HCEC 1CT (cell line): Measurements from ENCODE around the gene ZNF74.
"Not testable (repeated sequence)": the region's sequence is repeated elsewhere in the genome, so short reads cannot be mapped to it uniquely, and the experiment has no call there.

ENCODE experiments used
- DNase-seq: peaks from one replicate; pipeline ENCODE4 v3.0.0-alpha.2; 2017

ZNF74 gene

GRCh38 chr22:20393705-20394476 is at the start of gene ZNF74:
Gene ZNF74, plus strand, starts transcription at chr22:20394151. Its CDS starts 478 bp downstream, at chr22:20394629.
- DNase-seq: peak; percentile 96

DNA sequence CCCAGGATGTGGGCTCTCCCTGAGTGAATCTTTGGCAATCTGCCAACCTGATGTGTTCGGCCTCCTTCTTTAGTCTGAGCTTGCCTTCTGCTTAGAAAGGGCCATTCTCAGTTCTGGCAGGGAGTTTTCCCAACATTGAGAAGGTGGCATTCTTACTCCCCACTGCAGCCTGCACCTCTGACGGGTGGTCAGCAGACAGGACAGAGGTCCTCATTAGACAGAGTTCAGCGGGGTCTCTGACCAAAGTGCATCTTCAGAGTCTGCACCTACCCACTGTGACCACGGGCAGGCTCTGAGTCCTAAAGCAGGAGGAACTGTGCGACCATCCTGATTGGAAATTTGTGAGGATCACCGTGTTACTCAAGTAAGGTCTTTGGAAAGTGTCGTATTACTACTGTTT is 47.4 kb upstream of the ZNF74 start:
- DNase-seq: not testable (repeated sequence)

DNA sequence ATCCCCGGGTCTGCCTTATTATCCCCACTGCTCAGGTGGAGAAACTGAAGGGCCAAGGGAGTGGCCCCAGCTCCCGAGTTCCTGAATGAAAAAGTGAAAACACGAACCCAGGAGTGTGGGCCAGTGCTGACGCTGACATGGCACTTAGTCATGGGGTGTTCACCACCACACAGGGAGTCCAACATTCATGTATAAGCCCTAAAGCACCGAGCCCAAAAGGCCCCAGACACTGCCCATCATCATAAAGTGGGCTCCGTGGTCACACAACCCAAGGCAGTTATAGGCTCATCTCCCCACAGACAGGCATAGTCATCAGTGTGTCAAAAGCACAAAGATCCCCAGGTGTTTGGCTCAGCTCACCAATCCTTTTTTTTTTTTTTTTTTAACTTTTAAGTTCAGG is 41.4 kb upstream of the ZNF74 start:
- peak; percentile 7 for DNase-seq

DNA sequence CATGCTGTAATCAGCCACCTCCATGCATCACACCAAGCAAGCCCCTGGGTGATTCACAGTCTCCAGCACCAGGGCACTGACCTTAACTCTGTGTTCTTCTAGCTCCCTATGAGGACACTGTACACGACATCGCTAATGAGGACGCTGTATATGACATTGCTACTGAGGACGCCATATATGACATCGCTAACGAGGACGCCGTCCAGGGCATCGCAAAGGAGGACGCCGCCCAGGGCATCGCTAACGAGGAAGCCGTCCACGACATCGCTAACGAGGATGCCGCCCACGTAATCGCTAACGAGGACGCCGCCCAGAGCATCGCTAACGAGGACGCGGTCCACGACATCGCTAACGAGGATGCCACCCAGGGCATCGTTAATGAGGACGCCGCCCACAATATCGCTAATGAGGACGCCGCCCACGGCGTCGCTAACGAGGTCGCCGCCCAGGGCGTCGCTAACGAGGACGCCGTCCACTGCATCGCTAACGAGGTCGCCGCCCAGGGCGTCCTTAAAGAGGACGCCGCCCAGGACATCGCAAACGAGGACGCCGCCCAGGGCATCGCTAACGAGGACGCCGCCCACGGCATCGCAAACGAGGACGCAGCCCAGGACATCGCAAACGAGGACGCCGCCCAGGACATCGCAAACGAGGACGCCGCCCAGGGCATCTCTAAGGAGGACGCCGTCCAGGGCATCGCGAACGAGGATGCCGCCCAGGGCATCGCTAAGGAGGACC is 39.5 kb upstream of the ZNF74 start:
- no peak for DNase-seq

- not testable (repeated sequence) for DNase-seq
Observed at GRCh38 chr22:20355939-20356636, 37.9 kb upstream of the ZNF74 start.

DNA sequence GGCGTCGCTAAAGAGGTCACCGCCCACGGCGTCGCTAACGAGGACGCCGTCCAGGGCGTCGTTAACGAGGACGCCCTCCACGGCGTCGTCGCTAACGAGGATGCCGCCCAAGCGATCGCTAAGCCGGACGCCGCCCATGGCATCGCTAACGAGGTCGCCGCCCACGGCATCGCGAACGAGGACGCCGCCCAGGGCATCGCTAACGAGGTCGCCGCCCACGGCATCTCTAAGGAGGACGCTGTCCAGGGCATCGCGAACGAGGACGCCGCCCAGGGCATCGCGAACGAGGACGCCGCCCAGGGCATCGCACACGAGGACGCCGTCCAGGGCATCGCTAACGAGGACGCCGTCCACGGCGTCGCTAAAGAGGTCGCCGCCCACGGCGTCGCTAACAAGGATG is 37.0 kb upstream of the ZNF74 start:
- not testable (repeated sequence) for DNase-seq

DNA sequence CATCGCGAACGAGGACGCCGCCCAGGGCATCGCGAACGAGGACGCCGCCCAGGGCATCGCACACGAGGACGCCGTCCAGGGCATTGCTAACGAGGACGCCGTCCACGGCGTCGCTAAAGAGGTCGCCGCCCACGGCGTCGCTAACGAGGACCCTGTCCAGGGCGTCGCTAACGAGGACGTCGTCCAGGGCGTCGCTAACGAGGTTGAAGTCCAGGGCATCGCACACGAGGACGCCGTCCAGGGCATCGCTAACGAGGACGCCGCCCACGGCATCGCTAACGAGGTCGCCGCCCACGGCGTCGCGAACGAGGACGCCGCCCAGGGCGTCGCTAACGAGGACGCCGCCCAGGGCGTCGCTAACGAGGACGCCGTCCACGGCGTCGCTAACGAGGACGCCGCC is 36.0 kb upstream of the ZNF74 start:
- not testable (repeated sequence) for DNase-seq

- not testable (repeated sequence) for DNase-seq
Observed at GRCh38 chr22:20358503-20359239, 35.3 kb upstream of the ZNF74 start.

DNA sequence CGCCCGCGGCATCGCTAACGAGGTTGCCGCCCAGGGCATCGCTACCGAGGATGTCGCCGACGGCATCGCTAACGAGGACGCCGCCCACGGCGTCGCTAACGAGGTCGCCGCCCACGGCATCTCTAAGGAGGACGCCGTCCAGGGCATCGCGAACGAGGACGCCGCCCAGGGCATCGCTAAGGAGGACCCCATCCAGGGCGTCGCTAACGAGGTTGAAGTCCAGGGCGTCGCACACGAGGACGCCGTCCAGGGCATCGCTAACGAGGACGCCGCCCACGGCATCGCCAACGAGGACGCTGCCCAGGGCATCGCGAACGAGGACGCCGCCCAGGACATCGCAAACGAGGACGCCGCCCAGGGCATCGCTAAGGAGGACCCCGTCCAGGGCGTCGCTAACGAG is 33.7 kb upstream of the ZNF74 start:
- not testable (repeated sequence) for DNase-seq

DNA sequence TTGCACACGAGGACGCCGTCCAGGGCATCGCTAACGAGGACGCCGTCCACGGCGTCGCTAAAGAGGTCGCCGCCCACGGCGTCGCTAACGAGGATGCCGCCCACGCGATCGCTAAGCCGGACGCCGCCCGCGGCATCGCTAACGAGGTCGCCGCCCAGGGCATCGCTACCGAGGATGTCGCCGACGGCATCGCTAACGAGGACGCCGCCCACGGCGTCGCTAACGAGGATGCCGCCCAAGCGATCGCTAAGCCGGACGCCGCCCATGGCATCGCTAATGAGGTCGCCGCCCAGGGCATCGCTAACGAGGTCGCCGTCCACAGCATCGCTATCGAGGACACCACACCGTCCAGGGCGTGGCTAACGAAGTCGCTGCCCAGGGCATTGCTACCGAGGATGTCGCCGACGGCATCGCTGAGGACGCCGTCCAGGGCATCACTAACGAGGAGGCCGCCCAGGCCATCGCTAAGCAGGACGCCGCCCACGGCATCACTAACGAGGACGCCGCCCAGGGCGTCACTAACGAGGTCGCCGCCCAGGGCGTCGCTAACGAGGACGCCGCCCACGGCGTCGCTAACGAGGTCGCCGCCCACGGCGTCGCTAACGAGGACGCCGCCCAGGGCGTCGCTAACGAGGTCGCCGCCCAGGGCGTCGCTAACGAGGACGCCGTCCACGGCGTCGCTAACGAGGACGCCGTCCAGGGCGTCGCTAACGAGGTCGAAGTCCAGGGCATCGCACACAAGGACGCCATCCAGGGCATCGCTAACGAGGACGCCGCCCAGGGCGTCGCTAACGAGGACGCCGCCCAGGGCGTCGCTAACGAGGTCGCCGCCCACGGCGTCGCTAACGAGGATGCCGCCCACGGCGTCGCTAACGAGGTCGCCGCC is 32.8 kb upstream of the ZNF74 start:
- not testable (repeated sequence) for DNase-seq

DNA sequence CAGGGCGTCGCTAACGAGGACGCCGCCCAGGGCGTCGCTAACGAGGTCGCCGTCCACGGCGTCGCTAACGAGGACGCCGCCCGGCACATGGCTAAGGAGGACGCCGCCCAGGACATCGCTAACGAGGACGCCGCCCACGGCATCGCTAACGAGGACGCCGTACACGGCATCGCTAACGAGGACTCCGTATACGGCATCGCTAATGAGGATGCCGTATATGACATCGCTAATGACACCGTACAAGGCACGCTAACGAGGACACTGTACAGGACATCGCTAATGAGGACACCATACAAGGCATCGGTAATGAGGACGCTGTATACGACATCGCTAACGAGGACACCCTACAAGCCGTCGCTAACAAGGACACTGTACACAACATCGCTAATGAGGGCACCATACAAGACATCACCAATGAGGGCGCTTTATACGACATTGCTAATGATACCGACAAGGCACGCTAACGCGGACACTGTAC is 32.2 kb upstream of the ZNF74 start:
- DNase-seq: not testable (repeated sequence)

GRCh38 chr22:20362403-20362802 is 31.5 kb upstream of the ZNF74 start:
- not testable (repeated sequence) for DNase-seq

DNA sequence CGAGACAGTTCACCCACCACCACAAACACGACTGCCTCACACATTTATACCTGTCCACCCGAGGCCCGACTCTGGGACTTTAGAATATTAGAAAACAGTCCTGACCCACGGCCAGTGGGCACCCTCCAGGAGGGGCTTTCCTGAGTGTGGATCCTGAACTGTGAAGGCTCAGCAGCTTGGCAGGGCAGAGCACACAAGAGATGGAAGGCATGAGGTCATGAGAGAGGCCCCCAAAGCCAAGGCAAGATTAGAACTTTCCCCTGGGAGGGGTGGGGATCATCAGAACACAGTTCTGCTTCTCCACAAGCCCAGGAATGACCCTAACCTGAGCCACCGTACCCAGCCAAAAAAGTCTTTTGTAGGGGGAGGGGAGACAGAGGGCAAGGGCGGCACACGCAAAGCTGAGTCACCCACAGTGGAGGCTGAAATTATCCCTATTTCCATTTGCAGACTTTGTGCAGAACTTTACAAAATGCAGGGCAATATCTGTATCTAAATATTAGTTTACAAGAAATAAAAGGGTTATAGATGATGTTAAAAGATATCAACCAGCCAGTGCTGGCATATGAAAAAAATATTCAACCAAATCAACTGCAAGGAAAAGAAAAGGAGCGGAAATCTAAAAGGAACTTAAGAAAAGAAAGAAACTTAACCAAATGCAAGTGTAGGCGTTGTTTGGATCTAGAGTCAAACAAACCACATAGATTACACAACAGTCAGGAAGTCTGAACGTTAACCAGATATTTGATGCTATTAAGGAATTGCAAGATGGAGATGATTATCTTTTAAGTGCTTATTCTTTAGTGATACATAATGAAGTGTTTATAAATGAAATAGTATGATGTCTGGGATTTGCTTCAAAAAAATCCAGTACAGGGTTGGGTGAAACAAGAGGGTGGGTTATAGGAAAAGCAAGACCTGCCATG is 29.4 kb upstream of the ZNF74 start:
- peak; percentile 40 for DNase-seq

- DNase-seq: not testable (repeated sequence)
Observed at GRCh38 chr22:20366841-20367240, 27.1 kb upstream of the ZNF74 start.

DNA sequence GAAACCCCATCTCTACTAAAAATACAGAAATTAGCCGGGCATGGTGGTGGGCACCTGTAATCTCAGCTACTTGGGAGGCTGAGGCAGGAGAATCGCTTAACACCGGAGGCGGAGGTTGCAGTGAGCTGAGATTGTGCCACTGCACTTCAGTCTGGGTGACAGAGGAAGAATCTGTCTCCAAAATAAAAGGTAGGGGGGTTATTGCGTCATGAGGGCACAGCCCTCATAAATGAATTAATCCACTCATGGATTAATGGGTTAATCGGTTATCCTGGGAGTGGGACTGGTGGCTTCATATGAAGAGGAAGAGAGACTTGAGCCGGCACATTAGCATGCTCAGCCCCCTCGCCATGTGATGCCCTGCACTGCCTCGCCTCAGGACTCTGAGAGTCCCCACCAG is 25.1 kb upstream of the ZNF74 start:
- DNase-seq: not testable (repeated sequence)

- DNase-seq: not testable (repeated sequence)
Observed at GRCh38 chr22:20371687-20372086, 22.3 kb upstream of the ZNF74 start.

DNA sequence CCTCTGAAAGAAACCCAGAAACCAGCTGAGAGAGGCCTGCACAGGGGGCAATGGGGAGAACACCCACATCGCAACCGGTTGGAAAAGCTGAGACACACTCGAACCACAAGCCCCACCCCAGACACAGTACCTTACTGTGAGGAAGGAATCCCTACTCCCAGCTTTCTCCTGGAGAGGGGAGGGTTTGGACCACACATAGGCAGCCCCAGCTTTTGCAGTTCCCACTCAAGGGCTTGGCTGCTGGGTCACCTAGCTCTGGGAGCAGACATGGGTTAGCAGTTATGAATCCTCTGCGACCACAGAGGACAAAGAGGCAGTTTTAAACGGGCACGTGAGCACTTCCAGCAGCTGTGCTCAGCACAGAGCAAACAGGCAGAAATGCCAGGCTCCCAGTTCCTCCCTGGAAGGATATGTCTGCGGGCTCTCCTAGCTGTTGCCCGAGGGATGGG is 21.5 kb upstream of the ZNF74 start:
- DNase-seq: not testable (repeated sequence)

DNA sequence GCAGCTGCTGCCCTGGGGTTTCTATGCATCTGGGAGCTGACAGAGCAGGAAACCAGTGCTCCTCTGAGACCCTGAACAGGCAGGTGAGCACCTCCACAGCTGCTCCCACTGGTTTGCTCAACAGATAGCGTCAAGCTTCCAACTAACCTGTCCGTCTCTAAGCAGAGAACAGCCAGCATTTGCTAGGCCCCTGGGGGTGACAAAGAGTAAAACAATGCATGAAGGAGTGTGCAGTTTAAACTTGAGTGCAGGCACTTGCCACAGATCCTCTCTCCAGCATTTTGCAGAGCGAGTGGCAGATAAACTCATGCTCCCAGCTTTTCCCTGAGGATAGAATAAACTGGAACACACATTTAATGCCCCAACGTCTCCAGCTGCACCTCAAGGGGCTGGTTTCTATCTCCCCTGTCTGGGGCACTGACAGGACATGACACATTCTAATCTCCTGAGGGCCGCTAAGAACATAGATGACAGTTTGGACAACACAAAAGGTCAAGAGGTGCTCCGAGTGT is 20.7 kb upstream of the ZNF74 start:
- not testable (repeated sequence) for DNase-seq

GRCh38 chr22:20374130-20374529 is 19.8 kb upstream of the ZNF74 start:
- DNase-seq: not testable (repeated sequence)

DNA sequence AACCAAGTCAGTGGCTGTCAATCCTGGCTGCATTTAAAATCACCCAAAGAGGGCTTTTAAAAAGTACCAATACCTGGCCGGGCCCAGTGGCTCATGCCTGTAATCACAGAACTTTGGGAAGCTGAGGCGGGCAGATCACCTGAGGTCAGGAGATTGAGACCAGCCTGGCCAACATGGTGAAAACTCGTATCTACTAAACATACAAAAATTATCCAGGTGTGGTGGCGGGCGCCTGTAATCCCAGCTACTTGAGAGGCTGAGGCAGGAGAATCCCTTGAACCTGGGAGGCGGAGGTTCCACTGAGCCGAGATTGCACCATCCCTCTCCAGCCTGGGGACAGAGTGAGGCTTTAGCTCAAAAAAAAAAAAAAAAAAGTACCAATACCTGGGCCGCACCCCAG is 17.7 kb upstream of the ZNF74 start:
- not testable (repeated sequence) for DNase-seq
